K562 (cell line): ENCODE measurements around the gene ECSCR. TPM values are rescaled to one million over a fixed set of nuclear protein-coding genes. Genes with fewer than 3 reads are reported as not detected.

Source experiments
- HLTF ChIP-seq: fragments of 450-650 bp; IDR thresholded peaks from 2 replicates; pipeline ENCODE4 v1.6.1; 2016
- PKNOX1 ChIP-seq: fragments of 450-650 bp; IDR thresholded peaks from 2 replicates; pipeline ENCODE4 v1.6.1; 2016
- SAP30 ChIP-seq: fragments of 200-600 bp; sonication (generic); IDR thresholded peaks from 2 replicates; pipeline ENCODE4 v1.6.1; 2012; ENCODE audit warnings: borderline replicate concordance, low read depth, mild to moderate bottlenecking, moderate library complexity, low read length, control low read depth, inconsistent platforms; ENCODE audit not compliant: insufficient read depth, poor library complexity, severe bottlenecking
- TCF3 ChIP-seq: sonication (generic); formaldehyde crosslinking; IDR thresholded peaks from 2 replicates; pipeline ENCODE4 v1.4.0; 2020; ENCODE audit warnings: mild to moderate bottlenecking, missing genetic modification reagents
- TGIF2 ChIP-seq: sonication (generic); formaldehyde crosslinking; IDR thresholded peaks from 2 replicates; pipeline ENCODE4 v1.8.1; 2022; ENCODE audit warnings: mild to moderate bottlenecking, missing genetic modification reagents, moderate library complexity
- ZNF347 ChIP-seq: fragments of 450-650 bp; formaldehyde crosslinking; IDR thresholded peaks from 2 replicates; pipeline ENCODE4 v1.4.0; 2020; ENCODE audit warnings: low read depth, mild to moderate bottlenecking, moderate library complexity
- polyA plus RNA-seq, 8 experiments: library from polyadenylated mRNA; depleted of rRNA in 4 of 8; stranded (reverse) in 5 of 8; unstranded in 3 of 8; fragments of >200 nt; fragmentation: Nextera tagmentation in 2 of 8; fragmentation: Illumina TruSeq in 1 of 8; extraction: Ambion mirVana in 2 of 8; extraction: Trizol in 1 of 8; gene quantifications; 2 replicates each; pipeline versions ENCODE4 v1.2.1 to v1.2.3, GENCODE V29; 2011 to 2014; ENCODE audit warnings: inconsistent platforms in 1 of 8, missing spikeins in 1 of 8
- total RNA-seq, 7 experiments: library from RNA; depleted of rRNA in 6 of 7; stranded (reverse); fragments of >200 nt in 6 of 7; fragmentation: Illumina TruSeq in 2 of 7; extraction: Trizol in 2 of 7; gene quantifications; 2 replicates each; pipeline versions ENCODE4 v1.2.1 to v1.2.3, GENCODE V29; 2011 to 2021; ENCODE audit warnings: low replicate concordance in 1 of 7
- TF ChIP-seq, protein P1 (sequence below), 2 experiments: fragments of 450-650 bp in 1 of 2; IDR thresholded peaks; 2 replicates each; pipeline ENCODE4 v1.6.1; 2011 to 2017; ENCODE audit warnings: low read depth in 2 of 2, antibody characterized with exemption in 1 of 2, borderline replicate concordance in 1 of 2, low read length in 1 of 2, mild to moderate bottlenecking in 1 of 2, mixed read lengths in 1 of 2; ENCODE audit not compliant: control insufficient read depth in 1 of 2

The ECSCR gene
- total and polyA plus RNA-seq, 9 of the 15 experiments (the other 6 are each of a cell fraction or from before 2014, with no cell fraction given), result 0.10 to 0.25 (median 0.13) TPM; not detected in 6

DNA sequence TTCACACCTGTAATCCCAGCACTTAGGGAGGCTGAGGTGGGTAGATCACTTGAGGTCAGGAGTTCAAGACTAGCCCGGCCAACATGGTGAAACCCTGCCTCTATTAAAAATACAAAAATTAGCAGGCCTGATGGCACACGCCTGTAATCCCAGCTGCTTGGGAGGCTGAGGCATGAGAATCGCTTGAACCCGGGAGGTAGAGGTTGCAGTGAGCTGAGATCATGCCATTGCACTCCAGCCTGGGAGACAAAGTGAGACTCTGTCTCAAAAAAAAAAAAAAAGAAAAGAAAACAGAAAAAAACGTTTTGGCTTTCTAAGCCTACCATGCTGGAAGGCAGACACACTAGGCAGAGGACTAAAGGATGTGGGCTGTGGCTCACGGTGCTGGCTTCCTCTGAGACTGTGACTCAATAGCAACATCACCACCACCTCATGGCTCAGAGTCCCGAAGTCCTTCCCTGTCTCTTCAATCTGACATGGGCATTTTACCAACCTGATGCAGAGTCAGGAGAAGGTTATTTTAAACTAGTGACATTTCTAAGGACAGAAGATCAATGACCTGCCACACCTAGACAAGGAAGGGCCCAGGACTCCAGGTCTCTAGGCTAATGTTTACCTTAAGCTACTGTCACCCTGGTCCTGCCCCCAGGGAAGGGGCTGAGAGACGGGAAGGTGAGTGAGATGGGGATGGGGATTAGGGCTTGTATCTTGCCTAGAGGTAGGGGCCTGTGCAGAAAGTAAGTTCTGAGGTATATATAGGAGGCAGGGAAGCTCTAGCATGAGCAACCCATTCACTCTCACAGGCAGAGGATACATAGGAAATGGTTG is 3.7 kb downstream of the ECSCR start (continued):
- TF ChIP-seq ZNF347 (CRISPR knock-in tag) (no peak), TCF3 (CRISPR knock-in tag) (no peak), TGIF2 (CRISPR knock-in tag) (no peak), HLTF (no peak), PKNOX1 (no peak), SAP30 (no peak)
- TF ChIP-seq, protein P1, sequence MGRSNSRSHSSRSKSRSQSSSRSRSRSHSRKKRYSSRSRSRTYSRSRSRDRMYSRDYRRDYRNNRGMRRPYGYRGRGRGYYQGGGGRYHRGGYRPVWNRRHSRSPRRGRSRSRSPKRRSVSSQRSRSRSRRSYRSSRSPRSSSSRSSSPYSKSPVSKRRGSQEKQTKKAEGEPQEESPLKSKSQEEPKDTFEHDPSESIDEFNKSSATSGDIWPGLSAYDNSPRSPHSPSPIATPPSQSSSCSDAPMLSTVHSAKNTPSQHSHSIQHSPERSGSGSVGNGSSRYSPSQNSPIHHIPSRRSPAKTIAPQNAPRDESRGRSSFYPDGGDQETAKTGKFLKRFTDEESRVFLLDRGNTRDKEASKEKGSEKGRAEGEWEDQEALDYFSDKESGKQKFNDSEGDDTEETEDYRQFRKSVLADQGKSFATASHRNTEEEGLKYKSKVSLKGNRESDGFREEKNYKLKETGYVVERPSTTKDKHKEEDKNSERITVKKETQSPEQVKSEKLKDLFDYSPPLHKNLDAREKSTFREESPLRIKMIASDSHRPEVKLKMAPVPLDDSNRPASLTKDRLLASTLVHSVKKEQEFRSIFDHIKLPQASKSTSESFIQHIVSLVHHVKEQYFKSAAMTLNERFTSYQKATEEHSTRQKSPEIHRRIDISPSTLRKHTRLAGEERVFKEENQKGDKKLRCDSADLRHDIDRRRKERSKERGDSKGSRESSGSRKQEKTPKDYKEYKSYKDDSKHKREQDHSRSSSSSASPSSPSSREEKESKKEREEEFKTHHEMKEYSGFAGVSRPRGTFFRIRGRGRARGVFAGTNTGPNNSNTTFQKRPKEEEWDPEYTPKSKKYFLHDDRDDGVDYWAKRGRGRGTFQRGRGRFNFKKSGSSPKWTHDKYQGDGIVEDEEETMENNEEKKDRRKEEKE (IDR thresholded peaks at IDR 0.05; ENCODE audit: borderline replicate concordance in 1 of 2, control insufficient read depth in 1 of 2, low read depth in 2 of 2, low read length in 1 of 2), result no peak
